B cell (primary cell): Measurements from ENCODE around the gene PCLO. TPM values are rescaled to one million over a fixed set of nuclear protein-coding genes. Genes with fewer than 3 reads are reported as not detected.

Source experiments
- ATAC-seq: fragments of 200-7000 bp; cut with Tn5 transposase; one replicate; pipeline ENCODE4 v1.10.0; 2021; ENCODE audit warnings: low read depth, mild to moderate bottlenecking, moderate number of reproducible peaks, moderate library complexity
- CTCF ChIA-PET: fragments of 350-600 bp; sonication (Branson Sonifier 250); formaldehyde crosslinking; loops from one replicate; lab custom pipeline; 2021; ENCODE audit warnings: antibody characterized with exemption, inconsistent platforms; lab: Charles Lee
- POLR2A ChIA-PET: fragments of 350-600 bp; sonication (Branson Sonifier 250); formaldehyde crosslinking; loops from one replicate; lab custom pipeline; 2021; ENCODE audit warnings: antibody characterized with exemption; lab: Charles Lee
- DNase-seq: peaks from one replicate; pipeline ENCODE4 v3.0.0; 2013
- H2AFZ ChIP-seq: 2 replicates; pipeline ENCODE4 v1.6.1; 2012; ENCODE audit warnings: mild to moderate bottlenecking, low read depth, low read length; ENCODE audit not compliant: insufficient read depth, poor library complexity, severe bottlenecking
- H3K27ac ChIP-seq, 2 donors: 1 replicate in 1 of 2; 2 replicates in 1 of 2; pipeline ENCODE4 v1.5.1; 2012 to 2013; ENCODE audit warnings: low read length in 2 of 2, mild to moderate bottlenecking in 2 of 2, moderate library complexity in 1 of 2
- H3K27me3 ChIP-seq, 4 experiments: fragments of 200-600 bp in 1 of 4; sonication (generic) in 1 of 4; replicated peaks in 1 of 4; 1 replicate in 2 of 4; 2 replicates in 2 of 4; pipeline versions ENCODE4 v1.6.1 to v1.7.0; 2013 to 2016; ENCODE audit warnings: low read length in 3 of 4, mild to moderate bottlenecking in 2 of 4, mixed read lengths in 1 of 4, moderate library complexity in 1 of 4; ENCODE audit not compliant: insufficient read depth in 4 of 4, control insufficient read depth in 3 of 4; ENCODE audit errors: control extremely low read depth in 1 of 4
- H3K36me3 ChIP-seq, 2 experiments: replicated peaks in 1 of 2; 1 replicate in 1 of 2; 2 replicates in 1 of 2; pipeline versions ENCODE4 v1.6.1 to v1.7.1; 2013; ENCODE audit warnings: low read length in 1 of 2; ENCODE audit not compliant: insufficient read depth in 2 of 2, control insufficient read depth in 1 of 2; ENCODE audit errors: control extremely low read depth in 1 of 2, extremely low read depth in 1 of 2
- H3K4me1 ChIP-seq, 2 donors: fragments of 200-600 bp in 1 of 2; sonication (generic) in 1 of 2; 1 replicate in 1 of 2; 2 replicates in 1 of 2; pipeline versions ENCODE4 v1.5.1 to v1.6.1; 2013 to 2017; ENCODE audit warnings: low read length in 2 of 2; ENCODE audit not compliant: control insufficient read depth in 2 of 2, insufficient read depth in 2 of 2
- H3K4me2 ChIP-seq: replicated peaks from 2 replicates; pipeline ENCODE3; 2012; ENCODE audit warnings: mild to moderate bottlenecking, low read depth, low read length; ENCODE audit not compliant: poor library complexity, severe bottlenecking
- H3K4me3 ChIP-seq, 5 experiments: fragments of 200-600 bp in 1 of 5; sonication (generic) in 1 of 5; 1 replicate in 3 of 5; 2 replicates in 2 of 5; pipeline versions ENCODE4 v1.5.1 to v1.7.0; 2011 to 2016; ENCODE audit warnings: low read length in 4 of 5, mild to moderate bottlenecking in 4 of 5, low read depth in 2 of 5, control low read depth in 1 of 5, moderate library complexity in 1 of 5; ENCODE audit not compliant: insufficient read depth in 1 of 5; ENCODE audit errors: control extremely low read depth in 1 of 5, extremely low read depth in 1 of 5
- H3K79me2 ChIP-seq: fragments of 200-600 bp; sonication (generic); one replicate; pipeline ENCODE4 v1.6.0; 2016; ENCODE audit warnings: low read length; ENCODE audit not compliant: control insufficient read depth, insufficient read depth
- H3K9ac ChIP-seq: fragments of 200-600 bp; sonication (generic); 2 replicates; pipeline ENCODE4 v1.6.1; 2017; ENCODE audit warnings: mild to moderate bottlenecking, low read length, moderate library complexity
- H3K9me3 ChIP-seq, 3 donors: one replicate each; pipeline versions ENCODE4 v1.6.1 to v1.7.1; 2013; ENCODE audit warnings: low read length in 2 of 3; ENCODE audit not compliant: control insufficient read depth in 2 of 3, insufficient read depth in 1 of 3; ENCODE audit errors: control extremely low read depth in 1 of 3
- H4K20me1 ChIP-seq: 2 replicates; pipeline ENCODE4 v1.6.0; 2012; ENCODE audit warnings: mild to moderate bottlenecking, low read length; ENCODE audit not compliant: insufficient read depth, control insufficient read depth, poor library complexity, severe bottlenecking
- H3K27ac Mint-ChIP-seq: one replicate; pipeline ENCODE4 v1.8.0; 2021; ENCODE audit warnings: mixed read lengths
- H3K27me3 Mint-ChIP-seq: one replicate; pipeline ENCODE4 v1.8.0; 2021; ENCODE audit warnings: mixed read lengths
- H3K4me1 Mint-ChIP-seq: one replicate; pipeline ENCODE4 v1.8.0; 2021; ENCODE audit warnings: mixed read lengths
- H3K4me3 Mint-ChIP-seq: one replicate; pipeline ENCODE4 v1.8.0; 2021; ENCODE audit warnings: mixed read lengths
- H3K9me3 Mint-ChIP-seq: one replicate; pipeline ENCODE4 v1.8.0; 2022; ENCODE audit warnings: mixed read lengths; ENCODE audit not compliant: insufficient read depth
- CTCF ChIP-seq: fragments of 200-600 bp; IDR thresholded peaks from one replicate; pipeline ENCODE4 v1.8.0; 2022; ENCODE audit warnings: antibody characterized with exemption, mild to moderate bottlenecking
- EZH2 ChIP-seq: IDR thresholded peaks from 2 replicates; pipeline ENCODE4 v1.6.1; 2012; ENCODE audit warnings: borderline replicate concordance, low read depth, mild to moderate bottlenecking, moderate library complexity, low read length; ENCODE audit not compliant: insufficient read depth, poor library complexity, severe bottlenecking
- WGBS: methylation state at CpG from one replicate; pipeline ENCODE4 v1.1.5; 2013; ENCODE audit warnings: missing lambda C conversion rate; ENCODE audit not compliant: insufficient coverage; 5-methylcytosine and 5-hydroxymethylcytosine counted together
- intact Hi-C: fragments of 100-400 bp; cut with micrococcal nuclease; formaldehyde crosslinking; loops from one replicate; pipeline ENCODE4 v1.10.0; 2022
- polyA plus RNA-seq: library from polyadenylated mRNA; depleted of rRNA; stranded (reverse); fragments of >200 nt; gene quantifications from 2 replicates; pipeline ENCODE4 v1.2.3, GENCODE V29; 2012
- total RNA-seq, 2 donors: library from RNA; stranded (reverse); fragments of 120-200 nt in 1 of 2; gene quantifications; 1 replicate in 1 of 2; 2 replicates in 1 of 2; pipeline versions ENCODE4 v1.2.3 to v1.2.4, GENCODE V29; 2013 to 2022

PCLO gene
- total and polyA plus RNA-seq, 2 donors (not counting 1 experiment from before 2014, with no cell fraction given), result 0.01 to 0.32 TPM

DNA sequence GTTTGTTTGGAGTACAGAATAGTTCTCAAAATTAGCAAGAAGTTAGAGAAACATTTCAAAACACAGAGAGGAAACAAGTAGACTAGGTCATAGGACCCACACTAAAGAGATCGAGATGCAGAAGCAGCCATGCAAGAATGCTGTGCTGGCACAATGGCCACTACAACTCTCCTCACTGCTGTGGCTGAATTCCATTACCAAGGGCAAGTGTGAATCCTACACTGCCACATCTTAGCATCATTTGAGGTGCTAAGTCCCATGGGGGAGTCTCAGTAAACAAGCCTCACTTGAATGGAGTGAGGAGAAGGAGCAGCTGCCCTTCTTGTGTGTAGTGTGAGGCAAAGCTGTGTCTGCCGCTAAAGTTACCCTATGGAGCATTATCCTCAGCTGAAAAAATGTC, 56.7 kb downstream of the PCLO start:
- H3K9me3 Mint-ChIP-seq, result no peaks in the 10 kb centered on the region
- H3K4me1 ChIP-seq, result no peaks in the 10 kb centered on the region
- intact Hi-C loops, result no loop called here

GRCh38 chr7:83105063-83105462, 57.6 kb downstream of the PCLO start:
- no peaks in the 10 kb centered on the region for H3K9me3 ChIP-seq
- POLR2A ChIA-PET, result no interaction called here
- TF ChIP-seq EZH2 (no peak), CTCF (no peak)
- no peak overlapping the region for H3K4me3 ChIP-seq
- CTCF ChIA-PET, result no interaction called here
- no peak overlapping the region for H3K4me2 ChIP-seq
- DNase-seq (no peak), ATAC-seq (no peak)
- H3K27me3 ChIP-seq, result no peaks in the 10 kb centered on the region
- no peak overlapping the region for H3K27ac ChIP-seq
- no peak overlapping the region for H3K9ac ChIP-seq
- Mint-ChIP-seq H3K4me3 (no peak overlapping the region), H3K27ac (no peak overlapping the region), H3K9me3 (no peaks in the 10 kb centered on the region), H3K27me3 (no peaks in the 10 kb centered on the region), H3K4me1 (no peaks in the 10 kb centered on the region)
- H2AFZ ChIP-seq, result no peak overlapping the region
- no peaks in the 10 kb centered on the region for H3K79me2 ChIP-seq
- no peaks in the 10 kb centered on the region for H4K20me1 ChIP-seq
- H3K36me3 ChIP-seq, result no peaks in the 10 kb centered on the region
- no peaks in the 10 kb centered on the region for H3K4me1 ChIP-seq
- intact Hi-C loops, result no loop called here
- no CpG with 5 or more reads among the region's 1 CpG for WGBS

More for the DNA sequence above, 56.7 kb downstream of the PCLO start:
- H3K27ac Mint-ChIP-seq, result no peak overlapping the region
- Histone ChIP-seq H4K20me1 (no peaks in the 10 kb centered on the region), H3K4me3 (no peak overlapping the region), H2AFZ (no peak overlapping the region), H3K36me3 (no peaks in the 10 kb centered on the region), H3K27ac (no peak overlapping the region), H3K4me2 (no peak overlapping the region), H3K9me3 (no peaks in the 10 kb centered on the region), H3K9ac (no peak overlapping the region), H3K79me2 (no peaks in the 10 kb centered on the region), H3K27me3 (no peaks in the 10 kb centered on the region)
- no peak overlapping the region for H3K4me3 Mint-ChIP-seq
- 89% methylated on average over 1 of the region's 2 CpGs for WGBS
- ATAC-seq, result no peak
- CTCF ChIA-PET, result no interaction called here
- DNase-seq, result no peak
- no peaks in the 10 kb centered on the region for H3K4me1 Mint-ChIP-seq
- POLR2A ChIA-PET, result no interaction called here
- TF ChIP-seq EZH2 (no peak), CTCF (no peak)
- no peaks in the 10 kb centered on the region for H3K27me3 Mint-ChIP-seq
